Measurements from ENCODE around the gene URM1. TPM values are rescaled to one million over a fixed set of nuclear protein-coding genes. Genes with fewer than 3 reads are reported as not detected.
A peak's percentile ranks its signal among the peaks of the same experiment; 100 is the strongest.

URM1 gene
- total RNA-seq (ENCODE audit: unreplicated experiment): 62.6 TPM
- long read RNA-seq, transcript URM1-203 (5 exons, 2,650 nt): major isoform, 25 of 38 reads
- long read RNA-seq, partial matches to known transcripts: 4 of 38 reads
- long read RNA-seq, other reads (novel, unspliced or antisense): 6 of 38 reads

DNA sequence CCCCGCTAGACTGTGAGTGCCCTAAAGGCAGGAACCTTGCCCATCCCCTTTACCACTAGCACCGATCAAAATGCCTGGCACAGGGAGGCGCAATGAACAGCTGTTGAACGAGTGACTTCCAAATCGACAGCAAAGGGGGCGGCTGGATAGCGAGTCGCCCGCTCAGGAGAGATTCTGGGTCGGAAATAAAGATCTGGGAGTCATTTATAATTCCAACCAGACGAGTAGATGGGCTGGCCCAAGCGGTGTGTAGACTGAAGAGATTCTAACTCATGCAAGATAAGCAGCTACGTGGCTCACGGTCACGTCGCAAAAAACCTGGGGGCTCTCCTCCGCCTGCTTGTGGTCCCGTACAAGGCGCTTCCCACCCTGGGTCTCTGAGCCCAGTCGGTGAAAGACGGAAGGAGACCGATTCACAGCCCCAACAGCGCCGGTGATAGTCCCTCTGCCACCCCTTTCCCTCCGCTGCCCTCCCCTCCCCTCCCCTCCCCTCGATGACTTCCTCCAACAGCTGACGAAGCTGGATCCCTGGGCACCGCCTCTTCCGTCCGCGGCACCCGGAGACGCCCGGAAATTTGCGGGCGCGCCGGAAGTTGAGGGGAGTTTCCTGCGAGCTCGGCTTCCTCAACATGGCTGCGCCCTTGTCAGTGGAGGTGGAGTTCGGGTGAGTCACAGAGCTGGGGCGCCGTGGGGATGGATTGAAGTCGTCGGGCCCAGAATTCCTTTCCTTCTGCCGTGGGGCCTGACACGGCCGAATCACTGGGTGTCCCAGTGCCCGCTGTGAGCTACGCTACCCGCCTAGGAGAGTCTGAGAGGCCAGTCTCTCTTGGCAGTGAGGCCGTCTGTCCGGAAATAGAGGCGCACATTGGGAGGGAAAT is at the start of gene URM1:
TSS of gene URM1 (plus strand) at position 623 of the 878 bp plus-strand sequence. CDS start at position 630, 7 bp downstream.
- Mint-ChIP-seq H3K27me3 (ENCODE audit: unreplicated experiment) (peaks cover 12% of the 10 kb centered on the region), H3K27ac (ENCODE audit: unreplicated experiment) (peak within 1 kb of the TSS; percentile 99), H3K9me3 (ENCODE audit: unreplicated experiment) (peaks cover 10% of the 10 kb centered on the region), H3K4me1 (ENCODE audit: low read depth, unreplicated experiment) (peaks cover 16% of the 10 kb centered on the region), H3K36me3 (ENCODE audit: unreplicated experiment) (no peaks in the 10 kb centered on the region), H3K4me3 (ENCODE audit: unreplicated experiment) (peak within 1 kb of the TSS; percentile 98)
- TF ChIP-seq, protein P1, sequence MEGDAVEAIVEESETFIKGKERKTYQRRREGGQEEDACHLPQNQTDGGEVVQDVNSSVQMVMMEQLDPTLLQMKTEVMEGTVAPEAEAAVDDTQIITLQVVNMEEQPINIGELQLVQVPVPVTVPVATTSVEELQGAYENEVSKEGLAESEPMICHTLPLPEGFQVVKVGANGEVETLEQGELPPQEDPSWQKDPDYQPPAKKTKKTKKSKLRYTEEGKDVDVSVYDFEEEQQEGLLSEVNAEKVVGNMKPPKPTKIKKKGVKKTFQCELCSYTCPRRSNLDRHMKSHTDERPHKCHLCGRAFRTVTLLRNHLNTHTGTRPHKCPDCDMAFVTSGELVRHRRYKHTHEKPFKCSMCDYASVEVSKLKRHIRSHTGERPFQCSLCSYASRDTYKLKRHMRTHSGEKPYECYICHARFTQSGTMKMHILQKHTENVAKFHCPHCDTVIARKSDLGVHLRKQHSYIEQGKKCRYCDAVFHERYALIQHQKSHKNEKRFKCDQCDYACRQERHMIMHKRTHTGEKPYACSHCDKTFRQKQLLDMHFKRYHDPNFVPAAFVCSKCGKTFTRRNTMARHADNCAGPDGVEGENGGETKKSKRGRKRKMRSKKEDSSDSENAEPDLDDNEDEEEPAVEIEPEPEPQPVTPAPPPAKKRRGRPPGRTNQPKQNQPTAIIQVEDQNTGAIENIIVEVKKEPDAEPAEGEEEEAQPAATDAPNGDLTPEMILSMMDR (IDR thresholded peaks at IDR 0.05; ENCODE audit: partially characterized antibody, unreplicated experiment): no peak
- DNase-seq: peak; percentile 95

DNA sequence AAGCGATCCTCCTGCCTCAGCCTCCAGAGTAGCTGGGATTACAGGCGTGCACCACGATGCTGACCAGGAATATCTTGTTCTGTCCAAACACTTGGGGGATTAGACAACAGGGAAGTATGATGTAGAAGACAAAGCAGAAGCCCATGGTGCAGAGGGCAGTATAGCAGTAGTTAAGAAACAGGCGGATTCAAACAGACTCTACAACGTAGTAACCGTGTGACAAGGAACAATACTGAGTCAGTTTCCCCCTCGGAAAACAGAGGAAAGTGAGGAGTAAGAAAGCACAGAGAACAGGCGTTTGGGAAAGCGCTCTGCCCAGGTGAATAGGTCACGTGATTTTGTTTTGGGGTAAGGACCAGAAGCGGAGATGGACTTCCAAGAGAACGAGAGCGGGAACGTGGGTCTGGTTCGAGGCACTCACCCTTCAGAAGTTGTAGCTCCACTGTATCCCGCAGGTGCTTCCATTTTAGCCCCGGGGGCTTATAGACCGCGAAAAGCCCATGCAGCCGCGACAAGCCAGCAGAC is 49.2 kb upstream of the URM1 start:
- DNase-seq: no peak
- Mint-ChIP-seq H3K9me3 (ENCODE audit: unreplicated experiment) (peaks cover 10% of the 10 kb centered on the region), H3K27me3 (ENCODE audit: unreplicated experiment) (peaks cover 3% of the 10 kb centered on the region), H3K4me3 (ENCODE audit: unreplicated experiment) (peak overlapping the region; percentile 100), H3K27ac (ENCODE audit: unreplicated experiment) (peak overlapping the region; percentile 99), H3K36me3 (ENCODE audit: unreplicated experiment) (no peaks in the 10 kb centered on the region), H3K4me1 (ENCODE audit: low read depth, unreplicated experiment) (no peaks in the 10 kb centered on the region)
- TF ChIP-seq, protein P1 (IDR thresholded peaks at IDR 0.05; ENCODE audit: partially characterized antibody, unreplicated experiment): no peak

DNA sequence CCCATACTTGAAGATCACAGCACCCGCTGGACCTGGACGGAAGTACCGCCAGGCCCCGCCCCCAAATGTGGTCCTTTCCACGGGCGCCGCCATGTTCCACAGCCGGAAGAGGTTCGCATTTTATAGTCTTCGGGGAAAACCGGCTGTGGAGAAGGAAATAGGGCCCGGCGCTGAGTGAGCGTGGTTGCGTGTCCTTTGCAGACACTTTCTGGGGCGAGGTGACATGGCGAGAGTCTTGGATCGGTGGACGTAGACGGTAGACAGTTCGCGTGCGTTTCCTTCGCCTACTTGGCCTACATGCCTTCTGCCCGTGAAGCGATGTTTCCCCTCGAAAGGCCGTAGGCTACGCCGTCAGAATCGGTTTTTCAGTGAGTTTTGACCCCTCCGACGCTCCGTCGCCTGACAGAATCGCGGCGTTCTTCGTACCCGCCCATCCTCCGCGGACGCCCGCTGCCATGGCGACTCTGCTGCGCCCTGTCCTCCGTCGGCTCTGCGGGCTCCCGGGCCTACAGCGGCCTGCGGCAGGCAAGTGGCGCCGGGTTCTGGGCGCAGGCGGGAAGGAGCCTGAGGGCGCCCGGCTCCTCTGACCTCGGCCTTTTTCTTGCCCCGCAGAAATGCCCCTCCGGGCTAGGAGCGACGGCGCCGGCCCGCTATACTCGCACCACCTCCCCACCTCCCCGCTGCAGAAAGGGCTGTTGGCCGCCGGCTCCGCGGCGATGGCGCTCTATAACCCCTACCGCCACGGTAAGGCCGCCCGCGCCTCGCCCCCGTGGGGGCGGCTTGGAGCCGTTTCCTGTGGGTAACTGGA is 48.6 kb upstream of the URM1 start, which contains the start of the genes COQ4 and TRUB2:
TSS of gene COQ4 (plus strand) at position 436 of the 808 bp plus-strand sequence. CDS start at position 456, 20 bp downstream.
TSS of gene TRUB2 (minus strand) at position 44 of the 808 bp plus-strand sequence. CDS start at position 5, 39 bp downstream.
- Mint-ChIP-seq H3K27me3 (ENCODE audit: unreplicated experiment) (peaks cover 3% of the 10 kb centered on the region), H3K36me3 (ENCODE audit: unreplicated experiment) (no peaks in the 10 kb centered on the region)

DNA sequence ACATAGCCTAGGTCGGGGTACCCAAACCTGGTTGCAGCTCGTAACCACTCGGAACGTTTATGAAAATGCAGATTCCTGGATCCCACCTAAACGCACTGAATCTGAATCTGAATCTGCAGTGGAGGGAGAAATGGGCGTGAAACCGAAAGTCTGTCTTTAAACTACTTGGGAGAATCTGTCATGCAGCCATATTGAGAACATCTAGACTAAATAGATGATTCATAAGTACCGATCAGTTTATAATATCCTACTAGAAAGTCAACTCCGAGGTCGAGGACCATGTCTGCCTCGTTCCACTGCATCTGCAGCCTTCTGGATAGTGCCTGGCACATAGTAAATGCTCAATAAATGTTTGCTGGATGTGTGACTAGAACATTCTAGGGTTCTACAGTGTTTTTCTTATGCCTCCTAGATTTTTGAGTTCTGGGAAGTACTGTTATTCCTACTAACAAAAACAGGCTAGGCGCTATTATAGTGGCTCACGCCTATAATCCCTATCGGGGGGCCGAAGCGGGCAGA is 47.9 kb upstream of the URM1 start:
- Mint-ChIP-seq H3K36me3 (ENCODE audit: unreplicated experiment) (no peaks in the 10 kb centered on the region), H3K27me3 (ENCODE audit: unreplicated experiment) (peaks cover 3% of the 10 kb centered on the region), H3K27ac (ENCODE audit: unreplicated experiment) (no peak overlapping the region), H3K4me3 (ENCODE audit: unreplicated experiment) (peak overlapping the region; percentile 100), H3K4me1 (ENCODE audit: low read depth, unreplicated experiment) (no peaks in the 10 kb centered on the region), H3K9me3 (ENCODE audit: unreplicated experiment) (peaks cover 10% of the 10 kb centered on the region)
- no peak for DNase-seq
- TF ChIP-seq, protein P1 (IDR thresholded peaks at IDR 0.05; ENCODE audit: partially characterized antibody, unreplicated experiment): no peak

More for the DNA sequence above, 48.6 kb upstream of the URM1 start, which contains the start of the genes COQ4 and TRUB2:
- H3K27ac Mint-ChIP-seq (ENCODE audit: unreplicated experiment): peak within 1 kb of the TSS; percentile 99
- DNase-seq: peak; percentile 93
- H3K4me3 Mint-ChIP-seq (ENCODE audit: unreplicated experiment): peak within 1 kb of the TSS; percentile 100
- TF ChIP-seq, protein P1 (IDR thresholded peaks at IDR 0.05; ENCODE audit: partially characterized antibody, unreplicated experiment): no peak
- H3K9me3 Mint-ChIP-seq (ENCODE audit: unreplicated experiment): peaks cover 10% of the 10 kb centered on the region
- no peaks in the 10 kb centered on the region for H3K4me1 Mint-ChIP-seq (ENCODE audit: low read depth, unreplicated experiment)
